HepG2 (cell line): Measurements from ENCODE around the gene SERINC1. TPM values are rescaled to one million over a fixed set of nuclear protein-coding genes. Genes with fewer than 3 reads are reported as not detected.

Source experiments
- ARID2 ChIP-seq: sonication (generic); formaldehyde crosslinking; IDR thresholded peaks from 2 replicates; pipeline ENCODE4 v1.8.1; 2022; ENCODE audit warnings: mild to moderate bottlenecking, missing genetic modification reagents, borderline replicate concordance
- BCL6 ChIP-seq: IDR thresholded peaks from 2 replicates; pipeline ENCODE4 v1.6.1; 2016; ENCODE audit warnings: missing genetic modification reagents, missing compliant biosample characterization
- CENPT ChIP-seq: sonication (generic); formaldehyde crosslinking; IDR thresholded peaks from 2 replicates; pipeline ENCODE4 v1.8.0; 2022; ENCODE audit warnings: low read depth, mild to moderate bottlenecking, moderate library complexity, missing genetic modification reagents
- FUBP1 ChIP-seq: sonication (generic); formaldehyde crosslinking; IDR thresholded peaks from 2 replicates; pipeline ENCODE4 v1.5.1; 2020; ENCODE audit warnings: missing genetic modification reagents, mild to moderate bottlenecking, borderline replicate concordance
- GABPB1 ChIP-seq: IDR thresholded peaks from 2 replicates; pipeline ENCODE4 v1.6.1; 2016; ENCODE audit warnings: mild to moderate bottlenecking, missing genetic modification reagents, moderate library complexity, missing compliant biosample characterization
- HCFC1 ChIP-seq: fragments of 150-350 bp; IDR thresholded peaks from 2 replicates; pipeline ENCODE4 v1.6.1; 2014; ENCODE audit warnings: low read depth, low read length
- KDM2A ChIP-seq: sonication (generic); formaldehyde crosslinking; IDR thresholded peaks from 2 replicates; pipeline ENCODE4 v1.4.0; 2020; ENCODE audit warnings: low read depth, missing genetic modification reagents, borderline replicate concordance
- MZF1 ChIP-seq: sonication (generic); formaldehyde crosslinking; IDR thresholded peaks from 2 replicates; pipeline ENCODE4 v1.8.1; 2023; ENCODE audit warnings: mild to moderate bottlenecking, missing genetic modification reagents, borderline replicate concordance
- NCOA2 ChIP-seq: sonication (generic); formaldehyde crosslinking; IDR thresholded peaks from 2 replicates; pipeline ENCODE4 v1.8.0; 2022; ENCODE audit warnings: inconsistent platforms
- PHB2 ChIP-seq: fragments of 450-650 bp; IDR thresholded peaks from 2 replicates; pipeline ENCODE4 v1.6.1; 2018; ENCODE audit not compliant: partially characterized antibody
- POLR2AphosphoS2 ChIP-seq: IDR thresholded peaks from 2 replicates; pipeline ENCODE4 v1.6.1; 2011; ENCODE audit warnings: low read depth, low read length, improper control_type of control experiment
- RELA ChIP-seq: sonication (generic); formaldehyde crosslinking; IDR thresholded peaks from 2 replicates; pipeline ENCODE4 v1.4.0; 2020; ENCODE audit warnings: missing genetic modification reagents
- SMYD3 ChIP-seq: sonication (generic); formaldehyde crosslinking; IDR thresholded peaks from 2 replicates; pipeline ENCODE4 v1.8.1; 2023; ENCODE audit warnings: mild to moderate bottlenecking, missing genetic modification reagents
- XBP1 ChIP-seq: sonication (generic); formaldehyde crosslinking; IDR thresholded peaks from 2 replicates; pipeline ENCODE4 v1.5.0; 2020; ENCODE audit warnings: missing genetic modification reagents
- ZBTB40 ChIP-seq, 2 experiments: fragments of 450-650 bp in 1 of 2; sonication (generic) in 1 of 2; formaldehyde crosslinking in 1 of 2; IDR thresholded peaks; 2 replicates each; pipeline versions ENCODE4 v1.6.1 to v1.8.0; 2016 to 2022; ENCODE audit warnings: antibody characterized with exemption in 1 of 2, mild to moderate bottlenecking in 1 of 2, missing genetic modification reagents in 1 of 2
- ZGPAT ChIP-seq: IDR thresholded peaks from 2 replicates; pipeline ENCODE4 v1.6.1; 2016; ENCODE audit warnings: mild to moderate bottlenecking
- ZNF589 ChIP-seq: sonication (generic); formaldehyde crosslinking; conservative IDR thresholded peaks from 2 replicates; pipeline ENCODE4 v1.8.0; 2022; ENCODE audit warnings: mild to moderate bottlenecking, moderate library complexity, missing genetic modification reagents
- ZNF598 ChIP-seq: sonication (generic); formaldehyde crosslinking; IDR thresholded peaks from 2 replicates; pipeline ENCODE4 v1.5.1; 2020; ENCODE audit warnings: mild to moderate bottlenecking, missing genetic modification reagents, borderline replicate concordance
- ZNF713 ChIP-seq: sonication (generic); formaldehyde crosslinking; IDR thresholded peaks from 2 replicates; pipeline ENCODE4 v1.4.0; 2020; ENCODE audit warnings: mild to moderate bottlenecking, missing genetic modification reagents
- ZNF768 ChIP-seq: sonication (generic); formaldehyde crosslinking; IDR thresholded peaks from 2 replicates; pipeline ENCODE4 v1.4.0; 2020; ENCODE audit warnings: missing genetic modification reagents
- polyA plus RNA-seq, 8 experiments: library from polyadenylated mRNA; depleted of rRNA in 3 of 8; stranded (reverse) in 7 of 8; unstranded in 1 of 8; fragments of >200 nt; fragmentation: Illumina TruSeq in 4 of 8; extraction: Trizol in 4 of 8; gene quantifications; 2 replicates each; pipeline versions ENCODE4 v1.2.1 to v1.2.3, GENCODE V29; 2011 to 2016; ENCODE audit warnings: low read depth in 4 of 8, missing spikeins in 1 of 8, mixed read lengths in 1 of 8; ENCODE audit not compliant: insufficient read depth in 1 of 8
- total RNA-seq, 5 experiments: library from RNA; depleted of rRNA; stranded (reverse); fragments of >200 nt; fragmentation: Illumina TruSeq; extraction: Trizol; gene quantifications; 2 replicates each; pipeline ENCODE4 v1.2.3, GENCODE V29; 2016; ENCODE audit warnings: low read depth in 1 of 5

The SERINC1 gene
- total and polyA plus RNA-seq, 2 of the 13 experiments (the other 11 are each of a cell fraction or from before 2014, with no cell fraction given): 93.5 to 112 TPM

GRCh38 chr6:122472022-122472340, 374 bp upstream of the SERINC1 start (continued):
- TF ChIP-seq KDM2A (CRISPR knock-in tag) (no peak), RELA (CRISPR knock-in tag) (0 out of 2 replicates have a peak, but pooled peaks have one; percentile 10), ZNF768 (no peak), PHB2 (no peak), SMYD3 (no peak), ZBTB40 (IDR thresholded peaks at IDR 0.05) (no peak), ZBTB40 (CRISPR knock-in tag; IDR thresholded peaks at IDR 0.05) (no peak), MZF1 (CRISPR knock-in tag) (no peak), HCFC1 (no peak), XBP1 (no peak), ZNF713 (no peak), GABPB1 (CRISPR knock-in tag) (no peak; the same call in 1 of the 2 replicates), ARID2 (CRISPR knock-in tag) (no peak), ZNF598 (no peak), FUBP1 (no peak), BCL6 (CRISPR knock-in tag) (0 out of 2 replicates have a peak, but pooled peaks have one; percentile 11), CENPT (CRISPR knock-in tag) (no peak), ZGPAT (no peak), NCOA2 (no peak), POLR2AphosphoS2 (no peak), ZNF589 (no peak)
